Measurements from ENCODE around the gene BBOF1.

Gene BBOF1

DNA sequence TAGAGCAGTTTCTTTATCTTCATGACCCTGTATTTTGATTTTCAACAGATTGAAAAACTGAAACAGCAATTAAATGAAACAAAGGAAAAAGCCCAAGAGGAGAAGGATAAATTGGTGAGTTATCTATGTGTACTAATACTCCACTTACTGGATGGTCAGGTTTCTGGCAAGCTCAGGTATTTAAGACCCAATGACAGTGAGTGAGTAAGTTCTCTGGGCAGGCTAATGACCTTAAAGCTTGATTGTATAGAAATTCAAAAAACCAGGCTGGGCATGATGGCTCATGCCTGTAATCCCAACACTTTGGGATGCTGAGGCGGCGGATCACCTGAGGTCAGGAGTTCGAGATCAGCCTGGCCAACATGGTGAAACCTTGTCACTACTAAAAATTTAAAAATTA is 10.0 kb downstream of the BBOF1 start:
- FAIRE-seq: no peak

DNA sequence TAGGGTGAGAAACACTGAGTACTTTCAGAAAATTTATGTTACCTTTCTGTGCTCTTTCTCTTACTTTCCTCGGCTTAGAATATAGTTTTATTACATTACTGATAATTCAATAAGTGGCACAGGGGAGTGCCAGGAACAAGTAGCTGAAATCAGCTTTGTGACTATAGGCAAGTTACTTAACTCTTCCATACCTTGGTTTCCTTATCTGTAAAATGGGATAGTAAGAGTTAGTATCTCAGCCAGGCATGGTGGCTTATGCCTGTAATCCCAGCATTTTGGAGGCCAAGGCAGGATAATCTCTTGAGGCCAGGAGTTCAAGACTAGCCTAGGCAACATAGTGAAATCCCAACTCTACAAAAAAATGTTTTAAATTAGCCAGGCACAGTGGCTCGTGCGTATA is 15.4 kb downstream of the BBOF1 start:
- FAIRE-seq: no peak

DNA sequence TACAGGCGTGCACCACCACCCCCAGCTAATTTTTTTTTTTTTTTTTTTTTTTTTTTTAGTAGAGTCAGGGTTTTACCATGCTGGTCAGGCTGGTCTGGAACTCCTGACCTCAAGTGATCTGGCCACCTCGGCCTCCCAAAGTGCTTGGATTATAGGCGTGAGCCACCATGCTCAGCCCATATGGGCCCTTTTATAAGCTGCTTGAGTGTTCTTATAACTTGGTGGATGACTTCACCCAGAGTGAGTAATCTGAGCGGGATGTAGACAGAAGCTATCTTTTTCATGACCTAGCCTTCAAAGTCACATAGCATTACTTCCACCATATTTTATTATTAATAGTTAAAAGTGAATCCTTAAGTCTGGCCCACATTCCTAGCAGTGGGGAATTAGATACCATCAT is 16.4 kb downstream of the BBOF1 start:
- FAIRE-seq: no peak

DNA sequence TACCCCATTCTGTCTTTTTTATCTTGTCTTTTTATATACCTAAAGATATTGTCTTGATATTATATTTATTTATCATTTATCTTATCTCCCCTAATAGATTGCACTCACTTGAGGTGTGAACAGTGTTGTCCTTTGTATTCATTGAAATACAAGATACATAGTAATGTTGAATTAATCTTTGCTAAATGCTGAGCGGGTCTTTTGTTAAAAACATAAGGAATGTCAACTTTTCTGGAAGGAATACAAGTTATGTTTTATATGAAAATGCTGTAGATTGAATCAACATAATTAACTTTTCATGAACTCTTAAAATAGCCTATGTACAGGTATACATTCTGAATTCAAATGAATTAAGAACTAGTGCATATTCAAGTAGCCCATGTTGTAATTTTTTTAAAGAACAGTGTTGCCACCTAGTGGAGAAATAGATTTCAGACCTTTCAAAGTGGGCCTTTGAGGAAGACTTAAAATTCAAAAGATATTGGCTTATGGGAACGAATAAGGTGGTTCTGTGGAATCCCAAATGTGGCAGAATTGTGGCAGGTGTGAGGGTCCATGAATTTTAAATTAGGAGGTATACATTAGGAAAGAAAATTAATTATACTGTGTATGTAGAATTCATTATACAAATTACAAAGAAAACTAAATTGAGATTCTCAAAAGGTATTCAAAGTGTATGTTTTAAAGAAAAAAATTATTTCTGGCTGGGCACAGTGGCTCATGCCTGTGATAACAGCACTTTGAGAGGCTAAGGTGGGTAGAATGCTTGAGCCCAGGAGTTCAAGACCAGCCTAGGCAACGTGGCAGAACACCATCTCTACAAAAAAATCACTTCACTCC is 19.1 kb downstream of the BBOF1 start:
- FAIRE-seq: peak; percentile 84

DNA sequence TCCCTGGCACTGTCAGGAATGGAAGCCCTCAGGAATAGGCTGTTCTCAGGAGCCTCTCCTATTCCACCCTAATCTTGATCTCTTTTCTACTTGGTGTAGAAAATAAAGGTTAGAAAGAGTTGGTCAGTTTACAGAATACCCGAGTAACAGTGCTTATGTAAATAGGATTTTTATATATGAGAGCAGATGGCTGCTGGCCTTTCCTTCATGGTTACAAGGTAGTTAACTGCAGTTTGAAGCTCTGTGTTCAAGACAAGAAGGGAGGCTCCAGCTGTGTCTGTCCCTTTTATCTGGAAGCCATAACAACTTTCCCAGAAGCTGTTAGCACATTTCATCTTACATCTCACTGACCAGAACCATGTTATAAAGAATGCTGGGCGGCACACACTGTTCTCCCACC is 23.1 kb downstream of the BBOF1 start:
- FAIRE-seq: no peak

DNA sequence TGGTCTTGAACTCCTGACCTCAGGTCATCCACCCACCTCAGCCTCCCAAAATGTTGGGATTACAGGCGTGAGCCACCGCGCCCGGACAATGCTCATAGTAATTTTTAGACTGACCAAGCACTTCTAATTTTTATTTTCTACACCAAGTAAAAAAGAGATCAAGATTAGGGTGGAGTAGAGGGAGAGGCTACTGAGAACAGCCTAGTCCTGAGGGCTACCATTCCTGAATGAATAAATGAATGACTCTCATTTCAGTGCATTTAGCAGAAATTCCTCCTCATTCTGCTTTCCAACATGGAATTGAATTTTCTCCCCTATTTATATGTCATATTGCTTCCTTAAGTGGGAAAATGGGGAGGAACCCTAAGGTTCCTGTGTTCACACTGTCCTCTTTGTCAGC is 26.4 kb downstream of the BBOF1 start:
- FAIRE-seq: no peak

DNA sequence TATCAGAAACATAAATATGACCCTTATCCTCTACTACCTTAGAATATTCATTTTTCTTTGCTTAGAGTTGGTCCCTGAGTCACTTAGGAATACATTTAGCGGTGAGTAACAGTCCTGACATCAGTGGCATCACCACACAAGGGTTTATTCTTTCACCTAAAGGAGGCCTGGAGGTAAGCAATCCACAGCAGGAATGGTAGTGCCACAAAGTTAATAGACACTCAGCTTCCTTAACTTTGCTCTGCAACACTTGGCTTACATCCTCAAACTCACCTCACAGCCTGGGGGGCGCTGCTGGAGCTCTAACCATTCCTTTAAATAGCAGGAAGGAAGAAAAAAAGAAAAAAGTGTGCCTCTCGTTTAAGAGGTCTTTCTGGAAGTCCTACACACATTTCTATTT is 29.1 kb downstream of the BBOF1 start:
- FAIRE-seq: no peak

DNA sequence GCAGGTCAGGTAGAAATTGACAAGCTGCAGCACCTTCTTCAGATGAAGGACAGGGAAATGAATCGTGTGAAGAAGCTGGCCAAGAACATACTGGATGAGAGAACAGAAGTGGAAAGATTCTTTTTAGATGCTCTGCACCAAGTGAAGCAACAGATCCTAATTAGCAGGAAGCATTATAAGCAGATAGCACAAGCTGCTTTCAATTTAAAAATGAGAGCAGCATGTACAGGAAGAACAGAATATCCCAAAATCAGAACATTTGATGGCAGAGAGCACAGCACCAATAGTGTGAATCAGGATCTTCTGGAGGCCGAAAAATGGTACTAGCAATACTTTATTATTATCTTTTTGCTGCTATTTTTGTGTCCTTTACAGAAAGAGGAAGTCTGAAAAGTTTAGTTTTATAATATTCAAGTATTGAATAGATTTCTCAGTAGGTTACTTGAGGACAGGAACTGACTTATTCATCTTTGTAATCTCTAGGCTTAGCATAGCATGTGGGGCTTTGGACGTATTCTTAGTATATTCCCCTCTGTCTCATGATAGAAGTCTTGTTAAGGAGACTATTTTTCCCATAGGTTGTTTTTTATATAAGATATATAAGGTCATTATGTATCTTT is 30.8 kb downstream of the BBOF1 start:
- FAIRE-seq: no peak

DNA sequence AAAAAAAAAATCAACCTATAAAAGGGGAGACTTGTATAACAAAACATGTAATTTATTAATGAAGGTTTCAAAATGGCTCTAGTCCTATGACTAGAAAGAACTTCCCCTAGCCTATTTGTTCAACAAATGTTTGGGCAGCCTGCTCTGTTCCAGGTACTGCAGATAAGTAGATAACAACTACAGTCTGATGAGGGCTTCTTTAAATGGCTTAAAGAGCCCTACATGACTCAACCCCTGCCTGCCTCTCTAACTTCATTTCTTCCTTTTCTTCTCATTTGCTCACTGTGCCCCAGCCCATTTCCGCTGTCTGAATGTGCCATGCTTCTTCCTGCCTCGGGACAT is 43.6 kb downstream of the BBOF1 start:
- FAIRE-seq: no peak

DNA sequence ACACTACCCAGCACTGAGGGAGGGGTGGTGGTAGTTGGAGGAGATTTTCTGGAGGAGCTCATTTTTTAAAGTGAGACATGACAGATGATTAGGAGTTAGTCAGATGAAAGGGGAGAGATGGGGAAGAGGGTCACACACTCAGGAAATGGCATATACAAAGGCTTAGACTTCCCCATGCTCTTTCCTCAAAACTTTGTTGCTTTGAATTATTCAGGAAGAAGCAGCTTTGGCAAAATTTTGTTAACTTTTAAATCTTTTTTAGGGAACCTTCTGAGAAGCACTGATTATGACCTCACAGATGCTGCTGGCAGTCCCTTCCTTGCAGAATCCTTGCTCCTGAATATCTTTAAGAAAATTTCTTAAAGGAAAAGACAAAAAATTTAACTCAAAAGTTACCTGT is 45.3 kb downstream of the BBOF1 start:
- FAIRE-seq: no peak

DNA sequence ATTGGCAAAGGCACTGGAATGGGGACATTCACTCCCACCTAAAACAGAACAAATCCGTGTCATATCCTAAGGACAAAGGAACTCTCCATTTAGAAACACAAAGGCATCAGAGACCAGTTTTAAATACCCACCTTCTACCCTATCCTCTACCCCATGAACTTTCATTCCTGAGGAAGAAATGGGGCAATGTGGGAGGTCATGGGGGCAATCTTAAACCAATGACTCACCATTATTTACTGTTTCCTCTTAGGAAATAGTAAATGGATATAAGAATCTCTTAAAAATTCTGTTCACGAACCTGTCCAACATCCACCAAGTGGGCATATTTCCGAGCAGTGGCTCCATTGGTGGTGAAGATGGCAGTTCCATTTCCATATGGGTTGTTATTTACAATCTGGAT is 45.7 kb downstream of the BBOF1 start:
- FAIRE-seq: no peak

DNA sequence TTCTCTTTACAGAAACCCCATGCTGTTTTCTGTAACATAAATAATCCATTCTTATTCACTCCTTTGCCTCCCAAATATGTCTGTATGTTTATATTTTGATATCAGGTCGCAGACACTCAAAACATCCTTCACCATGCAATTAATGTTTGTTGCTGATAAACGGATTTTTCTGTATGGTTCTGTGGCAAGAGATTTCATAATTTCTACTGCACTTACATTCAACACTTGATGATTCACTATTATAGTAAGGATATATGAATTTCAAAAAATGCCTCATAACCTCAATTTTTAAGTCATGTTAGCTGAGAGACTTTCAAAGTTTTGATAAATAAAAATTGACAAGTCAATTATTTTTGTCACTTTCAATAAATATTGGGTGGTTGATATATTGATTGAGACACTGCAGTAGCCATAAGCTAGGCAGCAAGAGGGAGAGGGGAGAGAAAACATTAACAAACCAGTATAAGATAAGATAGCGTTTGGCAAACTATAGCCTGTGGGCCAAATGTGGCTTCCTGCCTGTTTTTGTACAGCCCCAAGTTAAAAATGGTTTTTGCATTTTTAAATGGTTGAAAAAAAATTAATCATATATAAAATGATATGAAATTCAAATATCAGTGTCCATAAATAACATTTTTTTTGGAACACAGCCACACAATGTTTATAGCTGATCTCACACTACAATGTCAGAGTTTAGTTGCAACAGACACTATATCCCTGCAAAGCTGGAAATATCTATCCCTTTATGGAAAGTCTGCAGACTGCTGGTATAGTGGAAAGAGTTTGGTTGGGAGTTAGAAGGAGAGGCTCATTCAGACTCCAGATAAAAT is 46.8 kb downstream of the BBOF1 start:
- no peak for FAIRE-seq

DNA sequence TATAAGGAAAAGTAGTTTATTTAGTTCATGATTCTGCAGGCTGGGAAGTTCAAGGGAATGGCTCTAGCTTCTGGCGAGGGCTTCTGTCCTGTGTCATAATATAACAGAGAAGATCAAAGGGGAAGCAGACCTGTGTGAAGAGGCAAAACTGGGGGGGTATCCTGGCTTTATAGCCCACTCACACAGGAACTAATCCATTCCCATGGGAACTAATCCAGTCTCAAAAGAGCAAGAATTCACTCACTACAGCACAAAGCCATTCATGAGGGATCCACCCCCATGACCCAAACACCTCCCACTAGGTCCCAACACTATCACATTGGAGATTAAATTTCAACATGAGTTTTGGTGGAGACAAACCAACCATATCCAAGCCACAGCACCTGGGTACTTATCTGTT is 58.3 kb downstream of the BBOF1 start:
- FAIRE-seq: no peak

DNA sequence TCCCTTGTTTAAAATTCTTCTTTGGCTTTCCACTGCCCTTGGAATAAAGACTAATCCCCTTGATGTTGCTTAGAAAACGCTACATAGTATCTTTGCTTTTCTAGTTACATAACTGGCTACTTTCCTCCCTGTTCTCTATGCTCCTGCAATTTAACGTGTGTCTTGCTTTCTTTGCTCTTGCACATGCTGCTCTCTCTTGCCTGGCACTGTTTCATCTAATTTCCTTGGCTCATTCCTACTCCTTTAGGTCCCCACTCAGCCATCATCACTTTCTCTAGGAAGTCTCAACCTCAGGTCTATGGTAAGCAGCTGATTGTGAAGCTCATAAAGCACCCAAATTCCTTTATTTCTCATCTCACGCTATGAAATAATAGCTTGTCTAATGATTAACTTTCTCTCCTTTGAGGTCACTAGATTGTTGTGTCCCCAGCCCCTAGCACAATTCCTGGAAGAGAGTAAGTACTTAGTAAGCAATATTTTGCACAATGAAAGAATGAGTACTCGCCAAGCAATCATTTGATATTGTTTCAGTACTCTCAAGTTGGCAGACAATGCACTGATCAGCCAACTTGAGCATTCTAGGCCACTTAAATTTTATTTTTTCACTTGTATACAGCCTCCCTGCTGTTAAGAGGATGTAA is 61.8 kb downstream of the BBOF1 start:
- FAIRE-seq: no peak

DNA sequence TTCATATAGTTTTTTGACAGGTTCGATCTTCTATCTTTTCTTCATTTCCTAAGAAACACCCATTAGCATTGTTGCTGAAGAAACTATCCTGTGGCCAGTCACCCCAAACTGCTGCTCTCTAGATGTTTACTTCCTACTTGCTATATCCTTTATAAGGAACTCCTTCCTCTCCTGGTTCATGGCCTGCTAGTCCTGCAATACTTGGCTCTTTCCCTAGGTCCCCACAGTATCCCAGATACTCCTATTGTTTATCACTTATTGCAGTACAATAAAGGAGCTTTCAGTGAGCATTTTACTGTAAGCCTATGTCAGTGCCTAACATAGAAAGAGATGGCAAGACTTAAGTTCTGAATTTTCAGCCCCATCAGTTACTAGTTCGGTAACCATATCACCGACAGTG is 62.3 kb downstream of the BBOF1 start:
- FAIRE-seq: no peak

DNA sequence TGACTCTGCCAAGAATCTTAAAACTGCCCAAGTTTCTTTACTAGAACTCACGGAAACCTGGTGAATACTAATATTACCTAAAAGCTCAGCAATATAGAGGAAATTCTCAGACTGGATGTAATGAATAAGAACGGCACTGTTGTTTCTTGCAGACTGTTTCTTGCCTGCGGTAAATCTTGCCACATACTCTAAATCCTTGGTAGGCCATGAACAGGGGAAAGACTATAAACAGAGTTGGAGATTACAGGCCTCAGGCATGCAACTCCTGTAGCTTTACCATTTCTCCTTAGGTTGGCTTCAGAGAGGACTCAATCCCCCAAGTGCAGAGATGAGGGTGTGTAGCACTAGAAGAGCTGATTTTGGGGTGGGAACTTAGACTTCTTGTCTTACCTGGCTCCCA is 64.0 kb downstream of the BBOF1 start:
- FAIRE-seq: no peak

DNA sequence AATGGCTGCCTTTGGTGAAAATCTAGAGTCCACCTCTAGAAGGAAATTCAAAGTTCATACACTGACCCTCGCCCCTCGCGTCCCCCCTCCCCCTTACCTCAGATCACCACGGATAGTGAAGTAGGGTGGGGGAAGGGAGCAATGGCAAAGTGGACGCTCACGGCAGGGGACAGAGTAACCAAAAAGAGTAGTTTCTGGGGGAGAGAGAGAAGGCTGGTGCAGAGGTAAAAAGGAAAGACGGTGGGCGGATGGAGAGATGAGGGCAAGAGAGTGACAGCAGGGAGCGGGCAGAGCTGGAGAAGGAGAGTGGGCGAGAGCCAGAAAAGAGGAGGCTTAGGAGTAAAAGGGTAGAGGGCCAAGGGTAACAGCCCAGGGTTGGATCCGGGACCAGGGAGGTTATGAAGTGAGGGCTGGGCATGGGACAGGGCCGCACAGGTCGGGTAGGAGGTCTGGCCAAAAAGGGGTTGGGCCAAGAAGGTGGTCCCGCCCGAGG is 64.7 kb downstream of the BBOF1 start:
- no peak for FAIRE-seq

DNA sequence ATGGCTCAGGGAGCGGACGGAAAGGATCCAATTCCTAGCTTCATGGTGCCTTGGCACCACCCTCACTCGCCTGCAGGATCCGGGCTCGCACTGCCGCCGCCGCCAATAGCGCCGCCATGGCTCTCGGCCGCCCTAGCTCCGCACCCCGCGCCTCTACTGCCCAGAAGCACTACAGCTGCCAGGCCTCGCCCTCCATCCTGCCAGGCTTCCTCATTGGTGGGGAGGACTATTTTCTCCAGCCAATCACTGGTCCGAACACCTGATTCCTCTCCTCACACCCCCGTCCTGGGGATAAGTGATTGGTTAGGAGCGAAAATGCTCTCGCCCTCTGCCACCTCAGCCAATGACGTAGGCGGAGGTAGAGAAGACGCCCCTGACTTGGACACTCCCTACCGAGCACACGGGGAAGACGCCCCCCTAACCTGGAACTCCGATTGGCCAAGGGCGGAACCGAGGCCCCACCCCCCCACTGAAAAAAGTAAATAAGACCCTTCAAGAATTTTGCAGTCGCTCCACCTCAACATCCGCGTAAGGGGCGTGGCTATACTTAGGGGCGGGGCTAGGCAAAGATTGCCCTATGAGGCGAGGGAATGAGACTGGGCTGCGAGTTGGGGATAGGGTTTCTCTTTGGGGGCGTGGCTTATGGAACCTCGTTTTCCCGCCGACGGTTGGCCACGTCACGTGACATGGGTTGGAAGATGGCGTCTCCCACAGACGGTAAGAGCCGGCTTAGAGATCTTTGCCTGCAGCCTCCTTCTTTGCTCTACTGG is 65.3 kb downstream of the BBOF1 start, which contains the start of the genes ALDH6A1 and LIN52:
TSS of gene ALDH6A1 (minus strand) at position 177 of the 770 bp plus-strand sequence. CDS start at position 118, 59 bp downstream.
TSS of gene LIN52 (plus strand) at position 680 of the 770 bp plus-strand sequence. CDS start at position 699, 19 bp downstream.
- peak; percentile 100 for FAIRE-seq

DNA sequence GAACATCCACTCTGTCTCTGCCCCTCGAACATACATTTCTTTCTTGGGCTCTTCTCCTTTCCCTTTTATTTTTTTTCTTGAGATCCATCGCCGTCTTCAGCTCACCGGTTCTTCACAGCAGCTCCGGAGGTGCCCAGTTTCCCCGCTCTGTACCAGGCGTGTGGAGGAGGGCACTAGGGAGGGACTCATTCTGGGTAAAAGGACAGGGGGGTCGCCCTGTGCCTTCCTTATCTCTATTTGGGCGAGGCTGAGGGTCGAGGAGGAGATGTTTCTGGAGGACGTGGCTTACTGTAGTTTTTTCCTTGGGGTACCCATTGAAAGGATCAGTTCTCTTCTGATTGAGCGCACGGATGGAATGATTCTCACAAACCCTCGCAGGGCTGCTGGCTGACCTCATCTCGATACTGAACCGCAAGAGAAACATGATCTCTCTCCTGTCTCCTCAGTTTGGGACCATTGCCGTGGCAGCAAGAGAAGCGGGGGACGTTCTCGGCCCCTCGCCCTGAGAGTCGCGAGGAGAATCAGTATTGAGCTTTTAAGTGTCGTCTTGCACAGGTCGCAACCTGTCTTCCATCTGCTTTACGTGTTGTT is 66.0 kb downstream of the BBOF1 start:
- no peak for FAIRE-seq

DNA sequence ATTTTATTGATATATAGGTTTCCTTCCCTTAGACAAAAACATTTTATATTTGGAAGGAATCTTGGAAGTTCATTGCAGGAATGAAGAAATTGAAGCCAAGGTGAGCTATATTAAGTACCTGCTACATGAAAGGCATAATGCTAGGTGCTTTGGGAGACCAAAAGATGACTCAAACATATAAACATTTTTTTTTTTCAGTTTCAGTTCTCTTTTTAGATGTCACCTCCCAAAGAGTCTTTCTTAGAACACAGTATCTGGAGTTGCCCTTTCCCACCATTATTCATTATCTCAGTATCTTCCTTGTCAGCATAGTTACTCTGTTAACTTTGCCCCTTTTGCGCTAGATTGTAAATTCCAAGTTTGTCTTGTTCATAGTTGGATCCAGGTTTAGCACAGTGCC is 66.7 kb downstream of the BBOF1 start:
- FAIRE-seq: no peak

DNA sequence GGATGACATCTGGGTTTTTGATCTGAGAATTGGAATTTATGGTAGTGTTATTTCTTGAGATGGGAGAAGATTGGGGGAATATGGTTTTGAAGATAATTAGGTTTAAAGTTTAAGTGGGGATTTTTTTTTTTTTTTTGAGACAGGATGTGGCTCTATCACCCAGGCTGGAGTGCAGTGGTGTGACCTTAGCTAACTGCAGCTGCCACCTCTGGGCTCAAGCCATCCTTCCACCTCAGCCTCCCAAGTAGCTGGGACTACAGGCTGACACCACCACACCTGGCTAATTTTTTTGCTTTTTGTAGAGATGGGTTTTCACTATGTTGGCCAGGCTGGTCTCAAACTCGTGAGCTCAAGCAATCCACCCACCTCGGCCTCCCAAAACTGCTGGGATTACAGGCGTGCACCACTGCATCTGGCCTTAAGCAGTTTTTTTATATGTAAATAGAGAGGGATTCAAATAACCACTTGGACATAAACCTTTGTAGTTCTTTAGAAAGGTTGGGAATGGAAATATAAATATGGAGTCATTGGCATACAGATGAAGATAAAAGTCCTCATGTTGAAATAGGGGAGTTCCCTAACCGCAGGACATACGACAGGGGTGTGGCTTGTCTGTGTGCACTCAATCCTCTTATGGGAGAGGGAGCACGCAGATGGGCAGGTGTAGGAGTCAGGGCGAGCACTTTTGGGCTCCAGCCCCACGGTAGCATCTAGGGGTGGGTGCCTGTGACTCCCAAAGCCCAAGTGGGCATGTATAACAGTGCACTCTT is 70.3 kb downstream of the BBOF1 start:
- FAIRE-seq: no peak
